Measurements from ENCODE around the gene GPHN.
A peak's percentile ranks its signal among the peaks of the same experiment; 100 is the strongest.
"Not testable (repeated sequence)": the region's sequence is repeated elsewhere in the genome, so short reads cannot be mapped to it uniquely, and the experiment has no call there.

Gene GPHN

DNA sequence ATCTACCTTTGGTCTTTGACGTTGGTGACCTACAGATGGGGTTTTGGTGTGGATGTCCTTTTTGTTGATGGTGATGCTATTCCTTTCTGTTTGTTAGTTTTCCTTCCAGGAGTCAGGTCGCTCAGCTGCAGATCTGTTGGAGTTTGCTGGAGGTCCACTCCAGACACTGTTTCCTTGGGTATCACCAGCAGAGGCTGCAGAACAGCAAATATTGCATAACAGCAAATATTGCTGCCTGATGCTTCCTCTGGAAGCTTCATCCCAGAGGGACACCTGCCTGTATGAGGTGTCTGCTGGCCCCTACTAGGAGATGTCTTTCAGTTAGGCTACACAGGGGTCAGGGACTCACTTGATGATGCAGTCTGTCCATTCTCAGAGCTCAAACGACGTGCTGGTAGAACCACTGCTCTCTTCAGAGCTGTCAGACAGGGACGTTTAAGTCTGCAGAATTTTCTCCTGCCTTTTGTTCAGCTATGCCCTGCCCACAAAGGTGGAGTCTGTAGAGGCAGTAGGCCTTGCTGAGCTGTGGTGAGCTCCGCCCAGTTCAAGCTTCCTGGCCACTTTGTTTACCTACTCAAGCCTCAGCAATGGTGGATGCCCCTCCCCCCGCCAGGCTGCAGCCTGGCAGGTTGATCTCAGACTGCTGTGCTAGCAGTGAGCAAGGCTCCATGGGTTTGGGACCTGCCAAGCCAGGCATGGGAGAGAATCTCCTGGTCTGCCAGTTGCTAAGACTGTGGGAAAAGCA, 559.3 kb downstream of the GPHN start:
- DNase-seq: not testable (repeated sequence)

DNA sequence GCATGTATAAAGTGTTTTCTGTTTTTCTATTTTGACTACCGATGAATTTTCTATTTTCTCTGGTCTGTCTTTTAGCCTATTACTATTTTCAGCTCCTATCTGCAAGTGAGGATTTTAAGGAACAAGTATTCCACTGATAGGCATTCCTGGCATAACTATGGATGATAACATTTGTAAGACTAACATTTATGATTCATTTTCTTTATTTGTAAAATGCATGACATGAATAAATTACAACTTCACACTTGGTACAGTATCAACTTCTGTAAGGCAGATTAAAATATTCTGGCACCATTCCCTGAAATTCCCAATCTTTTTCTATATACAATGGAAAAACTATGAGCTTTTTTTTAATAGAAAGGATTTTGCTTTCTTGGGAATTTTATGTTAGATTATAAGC, 560.3 kb downstream of the GPHN start:
- no peak for DNase-seq

DNA sequence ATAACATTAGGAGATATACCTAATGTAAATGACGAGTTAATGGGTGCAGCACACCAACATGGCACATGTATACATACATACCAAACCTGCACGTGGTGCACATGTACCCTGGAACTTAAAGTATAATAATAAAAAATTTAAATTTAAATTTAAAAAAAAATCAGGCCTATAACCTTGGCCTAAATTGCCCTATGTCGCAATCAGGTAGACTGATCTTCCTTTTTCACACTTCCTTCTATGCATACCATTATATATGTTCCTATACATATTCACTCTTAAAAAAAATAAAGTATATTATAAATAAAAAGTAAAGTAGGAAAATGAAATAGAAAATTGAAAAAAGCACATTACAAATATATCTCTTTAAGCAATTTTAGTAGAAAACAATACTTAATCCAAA, 563.6 kb downstream of the GPHN start:
- peak in 1 of 4 experiments; percentile 32 for DNase-seq

DNA sequence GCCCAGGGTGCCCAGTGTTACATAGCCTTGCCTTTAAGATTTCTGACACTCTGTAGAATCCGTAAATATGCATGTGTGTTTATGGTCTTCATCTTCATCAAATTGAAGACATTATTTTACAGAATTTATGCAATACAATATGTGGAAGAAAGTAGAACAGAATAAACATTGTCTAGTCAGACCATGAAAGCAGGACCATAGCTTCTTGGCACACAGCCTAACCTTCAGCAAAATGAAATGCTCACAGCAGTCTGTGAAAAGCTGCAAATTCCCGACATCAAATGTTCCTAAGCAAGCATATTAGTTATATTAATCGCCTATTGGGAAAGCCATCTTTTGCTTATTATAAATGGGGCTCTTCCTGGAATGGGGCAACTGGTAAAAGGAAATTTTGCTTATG, 570.0 kb downstream of the GPHN start:
- DNase-seq: no peak

DNA sequence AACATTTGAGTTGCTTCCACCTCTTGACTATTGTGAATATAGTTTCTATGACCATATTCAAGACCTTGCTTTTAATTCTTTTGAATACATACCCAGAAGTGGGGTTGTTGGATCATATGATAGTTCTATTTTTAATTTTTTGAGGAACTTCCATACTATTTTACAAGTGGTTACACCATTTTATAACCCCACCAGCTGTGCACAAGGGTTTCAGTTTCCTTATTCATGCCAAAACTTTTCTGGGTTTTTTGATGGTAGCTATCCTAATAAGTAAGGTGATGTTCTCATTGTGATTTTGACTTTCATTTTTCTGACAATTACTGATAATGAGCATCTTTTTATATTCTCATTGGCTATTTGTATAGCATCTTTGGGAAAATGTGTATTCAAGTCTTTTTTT, 571.9 kb downstream of the GPHN start:
- DNase-seq: peak in 3 of 4 experiments; percentile 2 to 46 (median 41)

DNA sequence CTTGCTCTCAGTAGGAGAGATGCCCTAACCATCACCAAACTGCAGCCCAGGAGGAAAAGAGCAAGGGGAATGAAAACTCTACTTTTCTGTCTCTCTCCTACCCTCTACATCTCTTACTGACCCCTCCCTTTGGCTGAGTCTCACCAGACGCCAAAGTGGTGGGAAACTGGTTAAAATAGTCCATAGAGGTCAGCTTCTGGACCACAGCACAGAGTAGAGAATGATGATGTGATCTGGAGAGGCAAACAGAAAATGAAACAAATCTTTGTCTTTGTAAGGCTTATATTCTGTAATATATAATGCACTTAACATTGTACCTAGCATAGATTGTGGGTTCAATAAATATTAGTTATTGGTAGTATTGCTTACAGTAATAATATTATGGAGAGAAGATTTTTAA, 600.3 kb downstream of the GPHN start:
- no peak for DNase-seq

DNA sequence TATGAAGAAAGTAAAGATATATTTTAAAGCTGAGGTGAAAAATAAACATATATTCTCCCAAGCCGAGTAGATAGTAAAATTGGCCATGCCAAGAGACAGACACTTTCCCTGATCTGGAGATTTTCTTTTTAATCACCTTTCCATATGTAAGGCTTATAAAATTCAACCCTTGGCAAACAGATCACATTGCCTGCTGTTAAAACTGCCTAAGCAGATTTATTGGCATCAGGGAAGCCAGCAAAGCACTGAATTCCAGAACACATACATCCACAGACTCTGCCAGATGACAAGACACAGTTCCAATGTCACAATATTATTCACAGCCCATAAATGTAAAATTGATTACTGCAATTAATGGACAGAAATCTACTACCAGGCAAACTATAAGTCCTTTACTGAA, 603.1 kb downstream of the GPHN start:
- DNase-seq: no peak

DNA sequence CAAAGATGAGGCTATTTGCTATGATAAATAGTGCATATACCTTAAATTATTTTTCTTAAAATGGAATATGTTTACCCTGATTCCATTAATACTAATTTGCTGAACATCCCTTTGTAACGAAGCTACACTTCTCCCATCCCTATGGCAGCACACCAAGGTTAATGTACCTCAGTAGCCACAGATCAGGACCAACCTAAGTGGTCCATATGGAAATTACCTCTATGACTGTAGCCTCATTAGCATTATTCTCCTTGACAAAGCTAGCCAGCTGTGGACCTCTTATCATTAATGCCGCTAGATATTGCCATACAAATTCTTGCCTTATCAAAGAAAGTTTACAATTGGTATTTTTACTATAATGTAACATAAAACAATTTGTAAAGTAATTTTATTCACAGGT, 604.4 kb downstream of the GPHN start:
- no peak for DNase-seq

DNA sequence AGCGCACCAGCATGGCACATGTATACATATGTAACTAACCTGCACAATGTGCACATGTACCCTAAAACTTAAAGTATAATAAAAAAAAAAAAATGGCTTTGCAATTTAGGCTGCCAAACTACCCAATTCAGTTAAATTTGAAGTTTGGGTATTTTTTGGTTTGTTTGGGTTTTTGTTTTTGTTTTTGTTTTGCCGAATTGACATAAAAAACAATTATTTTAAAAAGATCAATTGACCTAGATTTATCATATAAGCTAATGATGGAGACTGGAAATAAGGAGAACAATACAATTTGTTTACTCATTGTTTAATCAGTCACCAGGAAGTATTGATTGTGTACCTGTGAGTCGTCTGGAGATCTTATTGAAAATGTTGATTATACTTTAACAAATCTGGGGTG, 619.2 kb downstream of the GPHN start:
- no peak for DNase-seq

DNA sequence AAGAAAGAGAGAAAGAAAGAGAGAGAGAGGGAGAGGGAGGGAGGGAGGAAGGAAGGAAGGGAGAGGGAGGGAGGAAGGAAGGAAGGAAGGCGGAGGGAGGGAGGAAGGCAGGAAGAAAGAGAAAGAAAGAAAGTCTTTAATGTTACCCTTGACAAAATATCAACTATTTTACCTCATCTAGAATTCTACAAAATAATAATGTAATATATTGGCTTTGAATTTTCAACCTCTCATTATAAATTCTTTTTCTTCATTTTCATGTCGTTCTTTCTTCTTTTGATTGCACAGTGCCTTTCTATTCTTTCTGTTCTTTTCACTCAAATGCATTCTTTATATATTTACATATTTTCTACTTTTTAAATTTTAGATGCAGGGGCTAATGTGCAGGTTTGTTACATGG, 621.8 kb downstream of the GPHN start:
- DNase-seq: no peak

DNA sequence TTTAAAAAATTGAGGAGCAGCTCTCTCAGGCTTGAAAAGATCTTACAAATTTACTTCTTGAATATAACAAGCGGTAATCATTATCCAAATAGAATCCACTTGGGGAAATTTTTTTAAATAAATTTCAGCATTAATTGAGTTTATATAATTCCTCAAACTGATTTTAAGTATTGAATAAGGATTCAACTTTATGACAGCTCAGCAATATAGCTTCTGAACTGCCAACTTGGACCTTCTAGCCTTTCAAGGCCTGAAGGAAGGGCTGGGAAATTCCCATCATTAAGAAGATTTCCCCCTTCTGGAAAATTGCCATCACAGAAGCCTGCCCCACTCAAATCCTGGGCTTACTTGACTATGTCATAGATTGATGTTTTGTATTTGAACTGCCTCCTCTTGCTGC, 623.7 kb downstream of the GPHN start:
- DNase-seq: no peak

DNA sequence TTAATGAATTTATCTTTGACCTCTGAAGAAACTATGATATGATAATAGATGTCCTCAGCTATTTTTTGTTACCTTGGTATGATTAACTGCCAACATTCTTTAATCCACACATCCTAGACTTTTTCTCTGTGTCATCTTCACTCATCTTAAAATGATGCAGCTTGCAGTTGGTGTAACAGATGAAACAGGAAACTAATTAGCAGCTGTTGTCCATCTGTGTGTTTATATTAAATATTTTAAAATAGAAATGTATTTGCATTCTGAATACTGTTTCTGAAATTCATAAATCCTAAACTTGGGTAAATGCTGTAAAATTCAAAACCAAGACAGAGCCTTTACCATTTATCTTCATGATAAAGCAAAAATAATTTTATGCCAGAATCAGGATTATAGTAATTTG, 625.2 kb downstream of the GPHN start:
- DNase-seq: no peak

DNA sequence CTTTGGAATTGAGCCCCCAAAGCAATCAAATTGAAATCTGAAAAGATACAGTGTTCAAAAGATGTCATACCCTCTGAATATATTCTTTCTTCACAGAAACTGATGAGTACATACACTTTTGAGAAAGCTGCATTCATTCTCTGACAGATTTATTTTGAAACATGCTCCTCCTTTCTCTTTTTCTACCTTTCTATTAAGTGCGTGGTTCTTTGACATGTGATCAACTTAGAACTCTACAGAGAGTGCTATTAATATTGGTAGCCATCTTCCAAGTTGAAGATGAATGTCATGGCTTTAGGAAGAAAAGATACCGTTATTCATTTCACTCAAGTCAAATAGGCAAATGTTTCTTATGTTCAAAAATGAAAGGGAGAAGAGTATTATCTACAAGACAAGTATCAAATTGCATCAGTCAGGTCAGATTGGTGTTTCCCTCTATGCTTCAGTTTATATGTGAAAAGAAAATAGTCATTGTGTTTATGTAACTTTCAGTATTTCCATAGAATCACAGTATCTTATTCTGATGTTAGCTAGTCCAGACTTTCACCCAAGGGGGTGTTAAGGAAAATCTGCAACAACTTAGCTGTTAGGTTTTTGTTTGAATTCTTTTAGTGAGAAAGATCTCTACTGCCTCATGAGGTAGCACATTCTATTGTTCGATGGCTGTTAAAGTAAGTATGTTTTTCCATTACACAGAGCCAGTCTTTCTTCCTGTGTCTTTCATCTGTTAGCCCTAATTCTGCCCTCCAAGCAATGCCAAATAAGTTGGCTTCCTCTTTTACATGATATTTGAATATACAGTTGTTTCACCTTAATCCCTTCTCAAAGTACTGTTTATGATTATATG, 625.9 kb downstream of the GPHN start:
- DNase-seq: no peak

DNA sequence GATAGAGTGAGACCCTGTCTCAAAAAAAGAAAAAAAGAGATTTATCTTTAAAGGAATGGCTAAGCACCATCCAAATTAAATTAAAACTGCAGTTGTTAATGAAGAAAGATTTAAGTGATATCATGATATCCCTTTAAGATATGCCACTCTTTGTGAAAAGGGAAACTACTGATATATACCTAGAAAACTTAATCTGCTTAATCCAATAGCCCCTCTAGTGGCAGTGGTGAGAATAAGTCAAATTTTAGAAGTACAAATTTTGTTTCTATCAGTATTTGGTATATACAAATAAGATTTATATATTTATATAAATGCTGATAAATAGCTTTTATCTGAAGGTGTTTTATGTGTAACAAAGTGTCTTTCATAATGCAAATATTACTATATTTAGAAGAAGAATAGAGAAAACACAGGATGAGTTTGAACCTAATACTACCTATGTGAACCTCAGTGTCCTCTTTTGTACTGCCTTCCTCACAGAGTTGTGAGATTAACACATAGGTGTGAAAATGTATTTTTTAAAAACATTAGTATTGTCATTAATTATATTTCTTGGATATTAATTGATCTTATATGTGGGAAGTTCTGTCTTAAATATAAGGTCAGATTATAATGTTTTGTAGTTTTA, 629.9 kb downstream of the GPHN start:
- peak in 2 of 4 experiments; percentile 23 to 39 for DNase-seq

DNA sequence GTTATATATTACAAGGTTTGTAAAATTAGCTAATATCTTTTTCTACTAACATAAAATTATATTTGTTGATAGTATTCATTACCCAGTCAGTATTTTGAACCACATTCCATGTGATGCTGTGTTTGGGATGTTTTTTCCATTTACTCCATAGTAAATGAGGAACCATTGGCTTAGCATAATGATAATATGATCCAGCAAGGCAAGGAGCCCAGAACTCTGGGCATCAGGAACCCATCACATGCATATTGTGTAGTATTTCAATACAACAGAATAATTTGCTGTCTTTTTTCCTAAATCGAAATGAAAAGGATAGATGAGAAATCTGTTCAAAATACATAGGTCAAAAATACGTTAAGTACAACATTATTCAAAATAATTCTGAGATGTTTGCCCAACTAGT, 632.6 kb downstream of the GPHN start:
- DNase-seq: no peak

DNA sequence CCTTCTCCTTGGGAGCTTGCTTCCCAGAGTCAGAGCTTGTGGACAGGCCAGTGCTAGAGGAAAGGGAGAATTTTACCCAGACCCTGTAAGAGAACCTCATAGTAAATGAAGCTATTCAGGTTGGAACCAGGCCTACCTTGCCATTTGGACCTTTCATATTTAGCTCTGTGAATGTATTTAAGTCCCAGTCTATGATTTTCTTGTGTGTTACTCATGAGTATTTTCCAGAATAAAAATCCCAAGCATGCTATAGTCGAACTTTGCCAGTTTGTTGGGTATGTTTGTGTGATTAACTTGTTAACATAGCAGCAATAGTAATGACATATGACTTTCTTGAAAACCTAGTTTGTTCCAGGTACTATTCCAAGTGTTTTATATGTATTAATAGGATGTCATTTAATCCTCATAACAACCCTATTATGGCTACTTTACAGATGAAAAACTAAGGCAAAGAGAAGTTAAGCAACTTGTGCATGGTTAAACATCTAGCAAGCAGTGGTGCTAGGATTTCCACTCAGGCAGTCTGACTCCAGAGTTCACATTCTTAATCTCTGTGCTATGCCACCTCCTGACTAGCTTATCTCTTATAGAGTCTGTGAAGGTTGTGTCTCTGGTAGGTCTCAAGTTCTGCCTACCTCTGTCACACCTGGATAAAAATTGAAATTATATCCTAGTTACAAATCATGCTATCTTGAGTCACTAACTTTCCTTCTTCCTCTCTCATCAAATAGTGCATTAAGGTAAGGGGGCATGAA, 633.4 kb downstream of the GPHN start:
- DNase-seq: no peak

DNA sequence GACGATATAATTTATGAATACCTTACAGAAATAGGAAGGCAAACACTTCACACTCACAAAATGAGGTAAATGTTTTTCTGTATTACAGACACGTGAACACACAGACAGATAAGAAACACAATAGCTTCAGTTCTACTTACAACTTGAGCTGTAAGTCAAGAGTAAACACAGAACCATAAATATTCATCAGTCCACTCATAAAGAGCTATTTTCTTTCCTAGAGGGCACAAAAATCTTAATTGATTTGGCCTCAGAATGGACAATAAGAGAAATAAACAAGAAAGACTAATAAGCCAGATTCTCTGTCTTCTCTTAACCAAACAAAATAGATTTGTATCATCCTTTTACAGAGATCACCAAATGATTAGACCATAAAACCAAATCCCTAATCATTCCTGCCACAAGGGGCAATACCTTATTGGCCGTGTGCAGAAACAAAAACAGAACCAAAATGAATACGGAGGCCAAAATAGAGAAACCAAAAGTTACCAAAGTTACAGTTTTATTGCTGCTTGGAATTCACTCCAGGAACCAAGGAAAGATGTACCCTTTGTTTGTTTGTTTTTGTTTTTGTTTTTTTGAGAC, 643.2 kb downstream of the GPHN start:
- DNase-seq: no peak

DNA sequence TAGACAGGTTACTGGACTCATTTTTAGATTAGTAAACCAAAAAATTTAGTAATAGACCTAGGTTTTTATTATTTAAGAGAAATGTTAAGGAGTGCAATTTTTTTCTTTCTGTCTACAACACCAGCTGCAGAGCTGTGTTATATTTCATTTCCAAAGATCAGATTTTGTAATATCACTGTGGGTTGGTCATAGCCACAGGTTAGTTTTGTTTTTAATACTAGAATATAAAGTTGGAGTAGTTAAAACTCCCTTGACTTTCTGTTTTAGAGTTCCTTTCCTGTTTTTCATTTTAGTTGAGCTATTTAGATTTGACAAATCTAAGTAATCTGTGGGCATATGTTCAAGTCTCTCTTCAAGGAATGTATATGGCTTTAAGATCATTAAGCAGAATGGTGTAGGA, 650.6 kb downstream of the GPHN start:
- no peak for DNase-seq

DNA sequence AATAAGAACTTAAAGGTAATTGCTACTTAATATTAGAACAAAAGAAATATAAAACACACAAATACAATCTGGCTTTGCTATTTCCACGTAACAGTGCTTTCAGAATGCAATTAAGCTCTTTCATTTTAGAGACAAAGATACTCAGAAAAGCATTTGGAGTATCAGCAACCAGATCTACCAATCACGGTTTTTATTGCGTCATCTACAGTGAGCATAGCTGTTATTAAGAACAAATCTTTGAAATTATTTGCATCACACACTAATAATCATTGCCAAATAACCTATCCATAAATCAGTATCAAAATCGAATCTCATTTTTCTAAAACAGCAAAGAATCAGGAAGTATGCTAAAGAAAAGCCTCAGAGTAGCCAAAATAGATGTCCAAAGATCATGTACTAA, 654.4 kb downstream of the GPHN start:
- DNase-seq: no peak

DNA sequence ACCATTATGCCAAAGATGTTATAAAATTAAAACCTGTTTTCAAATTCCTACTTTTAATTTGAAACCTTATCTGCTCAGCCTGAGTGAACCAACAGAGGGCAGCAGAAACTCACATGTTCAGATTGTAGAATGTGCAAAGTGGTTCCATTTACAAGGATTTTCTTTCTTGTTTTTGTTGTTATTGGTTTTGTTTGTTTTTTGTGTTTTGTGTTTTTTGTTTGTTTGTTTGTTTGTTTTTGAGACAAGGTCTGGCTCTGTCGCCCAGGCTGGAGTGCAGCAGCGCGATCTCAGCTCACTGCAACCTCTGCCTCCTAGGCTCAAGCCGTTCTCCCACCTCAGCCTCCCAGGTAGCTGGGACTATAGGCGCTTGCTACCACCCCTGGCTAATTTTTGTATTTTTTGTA, 658.5 kb downstream of the GPHN start:
- DNase-seq: peak; percentile 44 to 70 (median 57)

DNA sequence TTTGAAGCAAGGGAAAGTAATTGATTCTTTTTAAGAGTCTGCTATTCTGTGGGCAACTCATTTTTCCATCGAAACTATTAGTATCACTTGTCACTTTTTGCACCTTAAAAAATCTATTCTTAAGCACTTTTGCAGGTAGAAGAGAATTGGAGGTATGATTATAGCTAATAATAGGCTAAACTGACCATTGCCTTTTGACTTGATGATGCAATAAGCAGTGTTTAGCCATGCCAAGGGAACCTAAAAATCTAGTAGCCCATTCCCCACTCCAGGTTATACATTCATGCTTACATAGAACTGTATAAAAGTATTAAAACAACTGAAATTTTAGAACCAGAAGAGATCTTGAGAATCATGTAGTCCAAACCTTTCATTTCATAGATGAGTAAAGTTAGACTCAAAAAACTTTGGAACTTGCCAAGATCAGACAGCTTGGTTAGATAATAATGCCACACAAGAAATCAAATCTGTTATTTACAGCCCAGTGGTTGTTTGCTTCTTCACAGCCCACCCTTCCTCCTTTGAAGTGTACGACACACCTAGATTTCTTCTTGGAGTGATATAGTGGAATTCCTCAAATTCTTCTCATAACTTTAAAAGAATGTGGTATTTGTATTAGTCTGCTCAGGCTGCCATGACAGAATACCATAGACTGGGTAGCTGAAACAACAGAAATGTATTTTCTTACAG, 659.6 kb downstream of the GPHN start:
- DNase-seq: no peak

DNA sequence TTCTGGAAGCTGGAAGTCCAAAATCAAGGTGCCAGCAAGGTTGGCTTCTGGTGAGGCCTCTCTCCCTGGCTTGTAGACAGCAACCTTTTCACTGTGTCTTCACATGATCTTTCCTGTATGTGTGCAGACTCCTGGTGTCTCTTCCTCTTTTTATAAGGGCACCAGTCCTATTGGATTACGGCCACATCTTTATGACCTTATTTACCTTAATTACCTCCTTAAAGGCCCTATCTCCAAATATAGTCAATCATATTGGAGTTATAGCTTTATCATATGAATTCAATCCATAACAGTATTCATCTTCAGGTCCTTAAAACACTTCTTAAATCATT, 660.1 kb downstream of the GPHN start:
- DNase-seq: no peak

Measured in suppressor macrophage (primary cell).